Measurements from ENCODE around the gene CIAO3. TPM values are rescaled to one million over a fixed set of nuclear protein-coding genes. Genes with fewer than 3 reads are reported as not detected.
"Not testable (repeated sequence)": the region's sequence is repeated elsewhere in the genome, so short reads cannot be mapped to it uniquely, and the experiment has no call there.

The CIAO3 gene
- total RNA-seq, 1 donor from 2014 or later: 43.1 TPM

GRCh38 chr16:776824-777223 lies 36.0 kb upstream of the CIAO3 start:
- ATAC-seq (ENCODE audit: low read depth) (no peak), DNase-seq (no peak)
- ChIA-PET POLR2A (no interaction called here), CTCF (no interaction called here)
- Mint-ChIP-seq H3K27me3 (peaks cover 10% of the 10 kb centered on the region), H3K36me3 (ENCODE audit: low read depth) (no peaks in the 10 kb centered on the region), H3K27ac (no peak overlapping the region), H3K4me1 (no peaks in the 10 kb centered on the region), H3K9me3 (no peaks in the 10 kb centered on the region), H3K4me3 (no peak overlapping the region)
- TF ChIP-seq CTCF (IDR thresholded peaks at IDR 0.05): no peak
- intact Hi-C loops (cut with micrococcal nuclease): no loop called here

DNA sequence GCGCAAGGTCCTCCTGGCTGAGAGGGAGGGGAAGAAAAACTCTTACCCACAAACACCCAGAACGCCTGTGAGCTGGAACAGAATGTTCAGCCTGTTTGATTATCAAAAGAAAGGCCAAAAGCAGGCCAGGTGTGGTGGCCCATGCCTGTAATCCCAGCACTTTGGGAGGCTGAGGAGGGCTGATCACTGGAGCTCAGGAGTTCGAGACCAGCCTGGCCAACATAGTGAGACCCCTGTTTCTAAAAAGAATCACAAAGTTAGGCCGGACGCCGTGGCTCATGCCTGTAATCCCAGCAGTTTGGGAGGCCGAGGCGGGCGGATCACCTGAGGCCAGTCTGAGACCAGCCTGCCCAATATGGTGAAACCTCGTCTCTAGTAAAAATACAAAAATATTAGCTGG lies 35.5 kb upstream of the CIAO3 start:
- DNase-seq; H3K27ac Mint-ChIP-seq; POLR2A ChIA-PET; H3K9me3 Mint-ChIP-seq; H3K36me3 Mint-ChIP-seq (ENCODE audit: low read depth); CTCF ChIA-PET; ATAC-seq (ENCODE audit: low read depth); H3K27me3 Mint-ChIP-seq; H3K4me1 Mint-ChIP-seq; H3K4me3 Mint-ChIP-seq; intact Hi-C loops (cut with micrococcal nuclease): not testable (repeated sequence)

GRCh38 chr16:775236-775796 lies 34.5 kb upstream of the CIAO3 start:
- H3K27me3 Mint-ChIP-seq: peaks cover 10% of the 10 kb centered on the region
- no peaks in the 10 kb centered on the region for H3K9me3 Mint-ChIP-seq
- DNase-seq: no peak
- TF ChIP-seq CTCF (IDR thresholded peaks at IDR 0.05): no peak
- no peaks in the 10 kb centered on the region for H3K36me3 Mint-ChIP-seq (ENCODE audit: low read depth)
- no peak overlapping the region for H3K27ac Mint-ChIP-seq
- intact Hi-C loops (cut with micrococcal nuclease): no loop called here
- no peaks in the 10 kb centered on the region for H3K4me1 Mint-ChIP-seq
- POLR2A ChIA-PET: no interaction called here
- CTCF ChIA-PET: no interaction called here
- no peak overlapping the region for H3K4me3 Mint-ChIP-seq
- ATAC-seq (ENCODE audit: low read depth): no peak

GRCh38 chr16:774086-775001 lies 33.5 kb upstream of the CIAO3 start:
- H3K4me3 Mint-ChIP-seq: no peak overlapping the region
- H3K36me3 Mint-ChIP-seq (ENCODE audit: low read depth): no peaks in the 10 kb centered on the region
- POLR2A ChIA-PET: no interaction called here

GRCh38 chr16:772959-773358 lies 32.2 kb upstream of the CIAO3 start:
- intact Hi-C loops (cut with micrococcal nuclease): no loop called here
- ChIA-PET POLR2A (interaction anchor here (0.7 kb wide), 1 partner anchor 16 kb away, joined by 6 read pairs; no protein-coding TSS in a partner anchor), CTCF (interaction anchor here (1.0 kb wide), 1 partner anchor 61 kb away, joined by 3 read pairs; no protein-coding TSS in a partner anchor)
- H3K36me3 Mint-ChIP-seq (ENCODE audit: low read depth): no peaks in the 10 kb centered on the region
- H3K27me3 Mint-ChIP-seq: peaks cover 6% of the 10 kb centered on the region
- DNase-seq (no peak), ATAC-seq (ENCODE audit: low read depth) (no peak)
- no peaks in the 10 kb centered on the region for H3K9me3 Mint-ChIP-seq
- no peak overlapping the region for H3K4me3 Mint-ChIP-seq
- no peaks in the 10 kb centered on the region for H3K4me1 Mint-ChIP-seq
- no peak overlapping the region for H3K27ac Mint-ChIP-seq
- no peak for TF ChIP-seq CTCF (IDR thresholded peaks at IDR 0.05)

More at GRCh38 chr16:774086-775001, 33.5 kb upstream of the CIAO3 start:
- ATAC-seq (ENCODE audit: low read depth): no peak
- intact Hi-C loops (cut with micrococcal nuclease): no loop called here
- Mint-ChIP-seq H3K4me1 (no peaks in the 10 kb centered on the region), H3K27ac (no peak overlapping the region), H3K9me3 (no peaks in the 10 kb centered on the region), H3K27me3 (peaks cover 10% of the 10 kb centered on the region)
- CTCF ChIA-PET: no interaction called here
- TF ChIP-seq CTCF (IDR thresholded peaks at IDR 0.05): no peak
- no peak for DNase-seq

Data from activated B cell treated with CpG ODN at 0.5 μM for 24 hours (primary cell).